ENCODE results near the gene PITPNC1.

GRCh38 chr17:67555855-67556254 lies 178.8 kb downstream of the PITPNC1 start:
- TF ChIP-seq, protein P1, sequence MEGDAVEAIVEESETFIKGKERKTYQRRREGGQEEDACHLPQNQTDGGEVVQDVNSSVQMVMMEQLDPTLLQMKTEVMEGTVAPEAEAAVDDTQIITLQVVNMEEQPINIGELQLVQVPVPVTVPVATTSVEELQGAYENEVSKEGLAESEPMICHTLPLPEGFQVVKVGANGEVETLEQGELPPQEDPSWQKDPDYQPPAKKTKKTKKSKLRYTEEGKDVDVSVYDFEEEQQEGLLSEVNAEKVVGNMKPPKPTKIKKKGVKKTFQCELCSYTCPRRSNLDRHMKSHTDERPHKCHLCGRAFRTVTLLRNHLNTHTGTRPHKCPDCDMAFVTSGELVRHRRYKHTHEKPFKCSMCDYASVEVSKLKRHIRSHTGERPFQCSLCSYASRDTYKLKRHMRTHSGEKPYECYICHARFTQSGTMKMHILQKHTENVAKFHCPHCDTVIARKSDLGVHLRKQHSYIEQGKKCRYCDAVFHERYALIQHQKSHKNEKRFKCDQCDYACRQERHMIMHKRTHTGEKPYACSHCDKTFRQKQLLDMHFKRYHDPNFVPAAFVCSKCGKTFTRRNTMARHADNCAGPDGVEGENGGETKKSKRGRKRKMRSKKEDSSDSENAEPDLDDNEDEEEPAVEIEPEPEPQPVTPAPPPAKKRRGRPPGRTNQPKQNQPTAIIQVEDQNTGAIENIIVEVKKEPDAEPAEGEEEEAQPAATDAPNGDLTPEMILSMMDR (conservative IDR thresholded peaks at IDR 0.05; ENCODE audit: low read depth, low read length): no peak
- TF ChIP-seq EZH2 (IDR thresholded peaks at IDR 0.05; ENCODE audit: borderline replicate concordance, low read depth, low read length, poor library complexity, severe bottlenecking): no peak

Measured in A673 (cell line).